HepG2 (cell line): ENCODE measurements around the gene RRP12. TPM values are rescaled to one million over a fixed set of nuclear protein-coding genes. Genes with fewer than 3 reads are reported as not detected.

Source experiments
- ATF2 ChIP-seq: sonication (generic); formaldehyde crosslinking; IDR thresholded peaks from 2 replicates; pipeline ENCODE4 v1.4.0; 2020; ENCODE audit warnings: missing genetic modification reagents
- CCDC6 ChIP-seq: sonication (generic); formaldehyde crosslinking; IDR thresholded peaks from 2 replicates; pipeline ENCODE4 v1.8.1; 2022; ENCODE audit warnings: mild to moderate bottlenecking, missing genetic modification reagents, moderate library complexity
- HDAC2 ChIP-seq: sonication (generic); formaldehyde crosslinking; IDR thresholded peaks from 2 replicates; pipeline ENCODE4 v1.4.0; 2020; ENCODE audit warnings: missing genetic modification reagents
- HNRNPH1 ChIP-seq: fragments of 200-400 bp; formaldehyde crosslinking; optimal IDR thresholded peaks from 2 replicates; pipeline ENCODE3; 2017; ENCODE audit warnings: mild to moderate bottlenecking, low read depth, low read length
- IKZF4 ChIP-seq: sonication (generic); formaldehyde crosslinking; IDR thresholded peaks from 2 replicates; pipeline ENCODE4 v1.5.1; 2020; ENCODE audit warnings: borderline replicate concordance, mild to moderate bottlenecking, low read depth, missing genetic modification reagents; ENCODE audit errors: not compliant biosample characterization
- MIXL1 ChIP-seq: IDR thresholded peaks from 2 replicates; pipeline ENCODE4 v1.6.1; 2016
- MTERF4 ChIP-seq: sonication (generic); formaldehyde crosslinking; IDR thresholded peaks from 2 replicates; pipeline ENCODE4 v1.8.0; 2023; ENCODE audit warnings: mild to moderate bottlenecking, missing genetic modification reagents
- MYNN ChIP-seq: sonication (generic); formaldehyde crosslinking; IDR thresholded peaks from 2 replicates; pipeline ENCODE4 v1.4.0; 2020; ENCODE audit warnings: mild to moderate bottlenecking, low read depth, missing genetic modification reagents
- NAIF1 ChIP-seq: sonication (generic); formaldehyde crosslinking; IDR thresholded peaks from 2 replicates; pipeline ENCODE4 v1.5.0; 2020; ENCODE audit warnings: mild to moderate bottlenecking, missing genetic modification reagents, borderline replicate concordance
- SSRP1 ChIP-seq: IDR thresholded peaks from 2 replicates; pipeline ENCODE4 v1.6.1; 2016; ENCODE audit warnings: control low read depth
- TRAFD1 ChIP-seq: sonication (generic); formaldehyde crosslinking; IDR thresholded peaks from 2 replicates; pipeline ENCODE4 v1.5.1; 2020; ENCODE audit warnings: missing genetic modification reagents, mild to moderate bottlenecking, borderline replicate concordance
- XRCC5 ChIP-seq: fragments of 200-400 bp; formaldehyde crosslinking; optimal IDR thresholded peaks from 2 replicates; pipeline ENCODE3; 2017; ENCODE audit warnings: mild to moderate bottlenecking, low read length
- ZBTB20 ChIP-seq: sonication (generic); formaldehyde crosslinking; IDR thresholded peaks from 2 replicates; pipeline ENCODE4 v1.8.1; 2023; ENCODE audit warnings: missing genetic modification reagents, low read depth, mild to moderate bottlenecking, borderline replicate concordance
- ZNF124 ChIP-seq: sonication (generic); formaldehyde crosslinking; IDR thresholded peaks from 2 replicates; pipeline ENCODE4 v1.4.0; 2020; ENCODE audit warnings: missing genetic modification reagents
- ZNF296 ChIP-seq: sonication (generic); formaldehyde crosslinking; conservative IDR thresholded peaks from 2 replicates; pipeline ENCODE4 v1.5.0; 2020; ENCODE audit warnings: mild to moderate bottlenecking, missing genetic modification reagents
- ZNF383 ChIP-seq: sonication (generic); formaldehyde crosslinking; IDR thresholded peaks from 2 replicates; pipeline ENCODE4 v1.4.0; 2020; ENCODE audit warnings: missing genetic modification reagents, mild to moderate bottlenecking, borderline replicate concordance
- ZNF777 ChIP-seq: sonication (generic); formaldehyde crosslinking; IDR thresholded peaks from 2 replicates; pipeline ENCODE4 v1.4.0; 2020; ENCODE audit warnings: missing genetic modification reagents
- ZNF780A ChIP-seq: sonication (generic); formaldehyde crosslinking; IDR thresholded peaks from 2 replicates; pipeline ENCODE4 v1.8.0; 2022; ENCODE audit warnings: mild to moderate bottlenecking, missing genetic modification reagents, moderate library complexity
- polyA plus RNA-seq, 8 experiments: library from polyadenylated mRNA; depleted of rRNA in 3 of 8; stranded (reverse) in 7 of 8; unstranded in 1 of 8; fragments of >200 nt; fragmentation: Illumina TruSeq in 4 of 8; extraction: Trizol in 4 of 8; gene quantifications; 2 replicates each; pipeline versions ENCODE4 v1.2.1 to v1.2.3, GENCODE V29; 2011 to 2016; ENCODE audit warnings: low read depth in 4 of 8, missing spikeins in 1 of 8, mixed read lengths in 1 of 8; ENCODE audit not compliant: insufficient read depth in 1 of 8
- total RNA-seq, 5 experiments: library from RNA; depleted of rRNA; stranded (reverse); fragments of >200 nt; fragmentation: Illumina TruSeq; extraction: Trizol; gene quantifications; 2 replicates each; pipeline ENCODE4 v1.2.3, GENCODE V29; 2016; ENCODE audit warnings: low read depth in 1 of 5
- TF ChIP-seq, protein P1 (sequence below): sonication (generic); formaldehyde crosslinking; IDR thresholded peaks from 2 replicates; pipeline ENCODE4 v1.4.0; 2020; ENCODE audit warnings: mild to moderate bottlenecking, missing genetic modification reagents
- TF ChIP-seq, protein P2 (sequence below): sonication (generic); formaldehyde crosslinking; IDR thresholded peaks from 2 replicates; pipeline ENCODE4 v1.4.0; 2020; ENCODE audit warnings: low read depth, missing genetic modification reagents

Gene RRP12
- total and polyA plus RNA-seq, 2 of the 13 experiments (the other 11 are each of a cell fraction or from before 2014, with no cell fraction given): 13.2 to 39.4 TPM

GRCh38 chr10:97319671-97320479, 81.3 kb downstream of the RRP12 start (continued):
- TF ChIP-seq, protein P1, sequence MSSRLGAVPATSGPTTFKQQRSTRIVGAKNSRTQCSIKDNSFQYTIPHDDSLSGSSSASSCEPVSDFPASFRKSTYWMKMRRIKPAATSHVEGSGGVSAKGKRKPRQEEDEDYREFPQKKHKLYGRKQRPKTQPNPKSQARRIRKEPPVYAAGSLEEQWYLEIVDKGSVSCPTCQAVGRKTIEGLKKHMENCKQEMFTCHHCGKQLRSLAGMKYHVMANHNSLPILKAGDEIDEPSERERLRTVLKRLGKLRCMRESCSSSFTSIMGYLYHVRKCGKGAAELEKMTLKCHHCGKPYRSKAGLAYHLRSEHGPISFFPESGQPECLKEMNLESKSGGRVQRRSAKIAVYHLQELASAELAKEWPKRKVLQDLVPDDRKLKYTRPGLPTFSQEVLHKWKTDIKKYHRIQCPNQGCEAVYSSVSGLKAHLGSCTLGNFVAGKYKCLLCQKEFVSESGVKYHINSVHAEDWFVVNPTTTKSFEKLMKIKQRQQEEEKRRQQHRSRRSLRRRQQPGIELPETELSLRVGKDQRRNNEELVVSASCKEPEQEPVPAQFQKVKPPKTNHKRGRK (CRISPR knock-in tag): no peak
- TF ChIP-seq ZNF296 (CRISPR knock-in tag): no peak
- TF ChIP-seq HNRNPH1: no peak
- TF ChIP-seq XRCC5: peak; percentile 73
- TF ChIP-seq ZNF780A: 0 out of 2 replicates have a peak, but pooled peaks have one; percentile 2
- TF ChIP-seq HDAC2: peak; percentile 56
- TF ChIP-seq MIXL1: no peak; the same call in 1 of the 2 replicates
- no peak for TF ChIP-seq IKZF4
- no peak for TF ChIP-seq NAIF1 (CRISPR knock-in tag)
- TF ChIP-seq MTERF4 (CRISPR knock-in tag): peak; percentile 77; the same call in 1 of the 2 replicates
- no peak for TF ChIP-seq TRAFD1 (CRISPR knock-in tag)
- no peak for TF ChIP-seq SSRP1 (CRISPR knock-in tag)
- TF ChIP-seq CCDC6: no peak
- 0 out of 2 replicates have a peak, but pooled peaks have one; percentile 30 for TF ChIP-seq ZNF124 (CRISPR knock-in tag)
- TF ChIP-seq MYNN (CRISPR knock-in tag): 0 out of 2 replicates have a peak, but pooled peaks have one; percentile 66
- TF ChIP-seq ATF2 (CRISPR knock-in tag): no peak
- TF ChIP-seq, protein P2, sequence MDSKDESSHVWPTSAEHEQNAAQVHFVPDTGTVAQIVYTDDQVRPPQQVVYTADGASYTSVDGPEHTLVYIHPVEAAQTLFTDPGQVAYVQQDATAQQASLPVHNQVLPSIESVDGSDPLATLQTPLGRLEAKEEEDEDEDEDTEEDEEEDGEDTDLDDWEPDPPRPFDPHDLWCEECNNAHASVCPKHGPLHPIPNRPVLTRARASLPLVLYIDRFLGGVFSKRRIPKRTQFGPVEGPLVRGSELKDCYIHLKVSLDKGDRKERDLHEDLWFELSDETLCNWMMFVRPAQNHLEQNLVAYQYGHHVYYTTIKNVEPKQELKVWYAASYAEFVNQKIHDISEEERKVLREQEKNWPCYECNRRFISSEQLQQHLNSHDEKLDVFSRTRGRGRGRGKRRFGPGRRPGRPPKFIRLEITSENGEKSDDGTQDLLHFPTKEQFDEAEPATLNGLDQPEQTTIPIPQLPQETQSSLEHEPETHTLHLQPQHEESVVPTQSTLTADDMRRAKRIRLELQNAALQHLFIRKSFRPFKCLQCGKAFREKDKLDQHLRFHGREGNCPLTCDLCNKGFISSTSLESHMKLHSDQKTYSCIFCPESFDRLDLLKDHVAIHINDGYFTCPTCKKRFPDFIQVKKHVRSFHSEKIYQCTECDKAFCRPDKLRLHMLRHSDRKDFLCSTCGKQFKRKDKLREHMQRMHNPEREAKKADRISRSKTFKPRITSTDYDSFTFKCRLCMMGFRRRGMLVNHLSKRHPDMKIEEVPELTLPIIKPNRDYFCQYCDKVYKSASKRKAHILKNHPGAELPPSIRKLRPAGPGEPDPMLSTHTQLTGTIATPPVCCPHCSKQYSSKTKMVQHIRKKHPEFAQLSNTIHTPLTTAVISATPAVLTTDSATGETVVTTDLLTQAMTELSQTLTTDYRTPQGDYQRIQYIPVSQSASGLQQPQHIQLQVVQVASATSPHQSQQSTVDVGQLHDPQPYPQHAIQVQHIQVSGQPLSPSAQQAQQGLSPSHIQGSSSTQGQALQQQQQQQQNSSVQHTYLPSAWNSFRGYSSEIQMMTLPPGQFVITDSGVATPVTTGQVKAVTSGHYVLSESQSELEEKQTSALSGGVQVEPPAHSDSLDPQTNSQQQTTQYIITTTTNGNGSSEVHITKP (CRISPR knock-in tag): peak; percentile 82
- peak; percentile 86 for TF ChIP-seq ZNF777
- TF ChIP-seq ZNF383 (CRISPR knock-in tag): no peak
- TF ChIP-seq ZBTB20 (CRISPR knock-in tag): no peak
